Aorta (tissue), 5 donors: ENCODE measurements around the gene CGNL1. TPM values are rescaled to one million over a fixed set of nuclear protein-coding genes. Genes with fewer than 3 reads are reported as not detected.

Experiments
- ATAC-seq: fragments of 200-7000 bp; cut with Tn5 transposase; one replicate; pipeline ENCODE4 v1.9.1; 2022; ENCODE audit warnings: moderate library complexity; ENCODE audit not compliant: low FRiP score
- DNase-seq, 2 donors: peaks; one replicate each; pipeline ENCODE4 v3.0.0-alpha.2; 2020
- H3K27ac ChIP-seq, 2 donors: one replicate each; pipeline ENCODE4 v1.5.1; 2013; ENCODE audit warnings: low read length in 2 of 2, mild to moderate bottlenecking in 2 of 2, moderate library complexity in 2 of 2, control low read depth in 1 of 2, inconsistent platforms in 1 of 2, low read depth in 1 of 2
- H3K27me3 ChIP-seq, 2 donors: one replicate each; pipeline ENCODE4 v1.6.1; 2013; ENCODE audit warnings: control low read depth in 1 of 2, low read length in 1 of 2, mild to moderate bottlenecking in 1 of 2, moderate library complexity in 1 of 2; ENCODE audit not compliant: insufficient read depth in 2 of 2, control insufficient read depth in 1 of 2
- H3K36me3 ChIP-seq, 2 donors: one replicate each; pipeline ENCODE4 v1.6.1; 2013; ENCODE audit warnings: control low read depth in 1 of 2, low read length in 1 of 2, mild to moderate bottlenecking in 1 of 2; ENCODE audit not compliant: insufficient read depth in 2 of 2, control insufficient read depth in 1 of 2
- H3K4me1 ChIP-seq, 2 donors: one replicate each; pipeline ENCODE4 v1.6.1; 2013; ENCODE audit warnings: low read length in 2 of 2, control low read depth in 1 of 2, mild to moderate bottlenecking in 1 of 2, moderate library complexity in 1 of 2; ENCODE audit not compliant: insufficient read depth in 2 of 2, control insufficient read depth in 1 of 2
- H3K4me3 ChIP-seq, 2 donors: one replicate each; pipeline ENCODE4 v1.5.1; 2013; ENCODE audit warnings: low read length in 2 of 2, control low read depth in 1 of 2, mild to moderate bottlenecking in 1 of 2
- H3K9me3 ChIP-seq: one replicate; pipeline ENCODE4 v1.6.1; 2013; ENCODE audit warnings: mild to moderate bottlenecking, low read length; ENCODE audit not compliant: control insufficient read depth
- WGBS, 2 donors: extraction: QIAGEN DNeasy Blood & Tissue Kit; methylation state at CpG; one replicate each; pipeline ENCODE4 v1.1.7; 2013; 5-methylcytosine and 5-hydroxymethylcytosine counted together
- intact Hi-C, 2 donors: fragments of 100-400 bp; cut with DNase I; formaldehyde crosslinking; loops; one replicate each; pipeline versions ENCODE4 v1.14.2 to v1.15.0; 2022
- polyA plus RNA-seq, 2 donors: library from polyadenylated mRNA; stranded (reverse); fragments of 200-250 nt; gene quantifications; one replicate each; pipeline ENCODE4 v1.2.3, GENCODE V29; 2013
- total RNA-seq, 2 donors: library from RNA; stranded (reverse); fragmentation: NEBNext Ultra II Directional; extraction: Animal tissue kit (Norgen Biotek cat#: 25700); gene quantifications; one replicate each; pipeline ENCODE4 v1.2.1, GENCODE V29; 2021
- donor health status: healthy with polysubstance abuse.
- donor health status: Bipolar disorder and iron deficiency.
- donor health status: DM: no; HTN: no; CAD: no.
- donor health status: DM: no; HTN: no; CAD: no.
- donor health status: DM: yes; HTN: yes; CAD: no.

Gene CGNL1
- total and polyA plus RNA-seq, 4 donors = 4.1 to 46.3 (median 12.4) TPM

DNA sequence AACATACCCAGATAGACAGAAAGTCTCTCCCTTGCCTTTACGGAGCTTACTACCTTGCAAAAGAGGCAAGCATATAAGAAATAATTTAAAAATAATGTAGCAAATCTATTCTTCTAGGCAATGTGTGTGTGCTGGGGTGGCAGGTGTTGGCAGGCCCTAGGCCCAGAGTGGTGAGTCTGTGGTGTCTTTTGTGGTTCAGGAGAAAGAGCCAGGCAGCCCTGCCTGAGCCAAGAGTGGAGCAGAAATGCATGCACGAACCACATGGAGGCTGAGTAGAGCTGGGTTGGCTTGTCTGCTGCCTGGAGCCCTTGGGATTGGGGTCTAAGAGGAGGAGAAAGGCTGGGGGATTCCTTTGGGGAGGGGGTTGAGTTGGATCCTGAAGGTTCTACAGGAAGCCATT, 145.2 kb downstream of the CGNL1 start:
- Histone ChIP-seq H3K4me3 (no peak overlapping the region), H3K9me3 (no peaks in the 10 kb centered on the region), H3K4me1 (no peaks in the 10 kb centered on the region), H3K36me3 (no peaks in the 10 kb centered on the region), H3K27me3 (no peaks in the 10 kb centered on the region), H3K27ac (no peak overlapping the region)
- intact Hi-C loops = loop anchor here in 1 of 2 donors (10.0 kb wide), 2 partner anchors 147 to 377 kb away; partner anchors contain the start of gene CGNL1
- 71 to 74% methylated on average over 2 of the region's 2 CpGs for WGBS, 2 donors
- DNase-seq (no peak), ATAC-seq (no peak)

- Histone ChIP-seq H3K36me3 (no peaks in the 10 kb centered on the region), H3K9me3 (no peaks in the 10 kb centered on the region), H3K27ac (no peak overlapping the region), H3K4me3 (no peak overlapping the region), H3K4me1 (no peaks in the 10 kb centered on the region), H3K27me3 (no peaks in the 10 kb centered on the region)
- no peak for DNase-seq
- intact Hi-C loops = loop anchor here in 1 of 2 donors (10.0 kb wide), 2 partner anchors 147 to 377 kb away; partner anchors contain the start of gene CGNL1
- no peak for ATAC-seq
- 27 to 36% methylated on average over 9 of the region's 9 CpGs for WGBS, 2 donors
Measured at GRCh38 chr15:57522148-57522547, 145.8 kb downstream of the CGNL1 start.

GRCh38 chr15:57525581-57525980, 149.3 kb downstream of the CGNL1 start:
- no peaks in the 10 kb centered on the region for H3K9me3 ChIP-seq
- no peaks in the 10 kb centered on the region for H3K36me3 ChIP-seq
- H3K4me3 ChIP-seq = no peak overlapping the region
- DNase-seq = no peak
- ATAC-seq = no peak
- no peaks in the 10 kb centered on the region for H3K27me3 ChIP-seq
- 95 to 96% methylated on average over 2 of the region's 2 CpGs for WGBS, 2 donors
- no peaks in the 10 kb centered on the region for H3K4me1 ChIP-seq
- H3K27ac ChIP-seq = no peak overlapping the region
- intact Hi-C loops = loop anchor here in 1 of 2 donors (10.0 kb wide), 2 partner anchors 151 to 381 kb away; partner anchors contain the start of gene CGNL1

DNA sequence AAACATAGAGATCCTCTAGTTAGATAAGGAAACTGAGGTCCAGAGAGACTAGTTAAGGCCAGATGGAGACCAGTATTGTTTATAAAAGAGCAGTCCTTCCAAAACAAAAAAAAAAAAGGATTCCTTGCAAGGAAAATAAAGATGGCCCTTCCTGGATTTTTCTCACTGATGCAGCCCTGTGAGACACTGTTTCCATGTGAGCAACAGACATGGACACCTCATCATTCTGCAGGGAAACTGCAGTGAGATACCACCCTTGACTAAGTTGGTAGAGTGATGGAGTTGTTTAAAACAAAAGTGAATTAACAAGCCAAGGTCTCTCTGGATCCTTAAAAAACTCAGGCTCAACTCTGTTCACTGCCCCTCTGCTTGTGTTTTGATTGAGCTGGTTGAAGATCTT, 149.8 kb downstream of the CGNL1 start:
- H3K36me3 ChIP-seq = no peaks in the 10 kb centered on the region
- H3K27ac ChIP-seq = no peak overlapping the region
- no peak overlapping the region for H3K4me3 ChIP-seq
- H3K9me3 ChIP-seq = no peaks in the 10 kb centered on the region
- no peak for ATAC-seq
- H3K27me3 ChIP-seq = no peaks in the 10 kb centered on the region
- DNase-seq = no peak
- intact Hi-C loops = loop anchor here in 1 of 2 donors (10.0 kb wide), 2 partner anchors 151 to 381 kb away; partner anchors contain the start of gene CGNL1
- no peaks in the 10 kb centered on the region for H3K4me1 ChIP-seq

DNA sequence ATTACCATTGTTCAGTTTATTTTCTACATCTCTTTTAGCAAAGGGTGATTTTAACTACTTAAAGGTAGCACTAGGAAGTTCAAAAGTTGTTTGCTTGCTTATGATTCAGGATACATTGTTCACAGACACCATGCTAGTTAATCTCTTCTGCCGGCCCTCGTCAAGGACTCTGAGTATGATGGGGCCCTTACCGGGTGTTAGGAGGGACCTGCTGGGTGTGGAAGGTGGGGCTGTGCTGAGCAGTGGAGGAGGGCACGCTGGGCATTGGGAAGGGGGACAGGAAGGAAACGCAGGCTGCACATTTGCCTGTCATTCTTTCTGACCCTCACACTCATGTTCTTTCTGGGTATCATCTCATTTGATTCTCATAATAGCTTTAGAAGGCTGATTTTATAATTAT, 150.3 kb downstream of the CGNL1 start:
- intact Hi-C loops = loop anchor here (1.0 to 10.0 kb wide), 3 partner anchors 152 to 382 kb away; partner anchors contain the start of gene CGNL1 (in 1 of the 2)
- Histone ChIP-seq H3K27me3 (no peaks in the 10 kb centered on the region), H3K4me3 (no peak overlapping the region), H3K36me3 (no peaks in the 10 kb centered on the region), H3K9me3 (no peaks in the 10 kb centered on the region), H3K27ac (no peak overlapping the region), H3K4me1 (no peaks in the 10 kb centered on the region)
- WGBS, 2 donors = 71 to 73% methylated on average over 5 of the region's 5 CpGs
- ATAC-seq (no peak), DNase-seq (no peak)

- Histone ChIP-seq H3K27ac (no peak overlapping the region), H3K27me3 (no peaks in the 10 kb centered on the region), H3K4me1 (no peaks in the 10 kb centered on the region), H3K36me3 (no peaks in the 10 kb centered on the region), H3K9me3 (no peaks in the 10 kb centered on the region), H3K4me3 (no peak overlapping the region)
- intact Hi-C loops = loop anchor here (1.0 to 10.0 kb wide), 3 partner anchors 153 to 383 kb away; partner anchors contain the start of gene CGNL1 (in 1 of the 2)
- ATAC-seq (peak; percentile 70), DNase-seq (peak in 1 of 2 donors; percentile 48)
- 52 to 55% methylated on average over 9 of the region's 9 CpGs for WGBS, 2 donors
Measured at GRCh38 chr15:57527382-57528091, 151.2 kb downstream of the CGNL1 start.

DNA sequence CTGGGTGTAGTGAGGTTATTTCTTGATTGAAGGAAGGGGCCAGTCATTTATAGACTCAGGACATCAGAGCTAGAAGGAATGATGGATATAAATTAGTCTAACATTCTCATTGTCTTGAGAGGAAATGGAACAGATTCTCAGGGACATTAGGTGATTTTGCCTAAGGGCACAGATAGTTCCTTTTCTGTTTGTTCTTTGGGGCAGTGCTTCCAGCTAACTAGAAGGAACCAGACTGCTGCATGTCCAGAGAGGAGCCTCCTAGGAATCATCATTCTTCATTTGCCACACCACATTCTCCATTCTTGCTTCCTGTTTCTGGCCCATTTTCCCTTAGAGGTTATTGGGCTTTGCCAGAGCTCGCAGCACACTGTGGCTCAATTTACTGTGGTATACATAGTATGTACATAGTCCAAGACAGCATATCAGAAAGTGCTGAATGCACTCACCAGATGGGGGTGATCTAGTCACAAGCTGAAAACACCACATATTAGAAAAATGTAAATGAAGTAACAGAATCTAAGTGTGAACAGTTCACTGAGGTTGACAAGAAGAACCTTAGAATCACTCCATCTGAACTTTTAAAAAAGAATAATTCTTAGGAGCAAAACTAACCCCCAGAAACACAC, 152.7 kb downstream of the CGNL1 start:
- Histone ChIP-seq H3K27ac (no peak overlapping the region), H3K36me3 (no peaks in the 10 kb centered on the region), H3K9me3 (no peaks in the 10 kb centered on the region), H3K4me3 (no peak overlapping the region), H3K27me3 (no peaks in the 10 kb centered on the region), H3K4me1 (peaks cover 0 to 3% of the 10 kb centered on the region in 2 donors)
- no peak for ATAC-seq
- WGBS, 2 donors = 90 to 97% methylated on average over 1 of the region's 1 CpG
- no peak for DNase-seq
- intact Hi-C loops = loop anchor here in 1 of 2 donors (10.0 kb wide), 2 partner anchors 154 to 384 kb away; partner anchors contain the start of gene CGNL1

DNA sequence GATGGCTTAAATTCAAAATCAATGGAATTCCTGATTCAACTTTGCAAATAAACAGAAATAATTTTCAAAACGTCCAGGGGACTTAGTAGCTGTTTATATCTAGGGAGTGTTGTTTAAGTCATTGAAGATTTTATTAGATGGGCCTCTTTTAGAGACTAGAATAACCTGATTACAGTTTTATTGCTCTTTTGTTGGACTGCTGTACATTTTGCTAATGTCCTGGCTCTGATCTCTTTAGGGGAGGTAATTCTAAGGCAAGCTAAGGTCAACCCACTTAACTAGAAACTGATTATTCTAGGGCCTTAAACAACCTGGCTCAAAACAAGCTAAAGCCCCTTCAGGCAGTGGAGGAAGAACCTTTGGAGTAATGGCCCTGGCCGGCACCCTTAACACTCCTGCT, 153.4 kb downstream of the CGNL1 start:
- Histone ChIP-seq H3K4me3 (no peak overlapping the region), H3K9me3 (no peaks in the 10 kb centered on the region), H3K27ac (no peak overlapping the region), H3K4me1 (peaks cover 0 to 3% of the 10 kb centered on the region in 2 donors), H3K36me3 (no peaks in the 10 kb centered on the region), H3K27me3 (no peaks in the 10 kb centered on the region)
- no peak for DNase-seq
- ATAC-seq = no peak
- 48 to 55% methylated on average over 2 of the region's 2 CpGs for WGBS, 2 donors
- intact Hi-C loops = loop anchor here in 1 of 2 donors (10.0 kb wide), 2 partner anchors 155 to 385 kb away; partner anchors contain the start of gene CGNL1
